NT2/D1 (cell line): ENCODE measurements around the gene AKAP13.

Experiments
- YY1 ChIP-seq: IDR thresholded peaks from 2 replicates; pipeline ENCODE4 v1.6.1; 2011; ENCODE audit not compliant: insufficient read length, insufficient read depth
- ZNF274 ChIP-seq: IDR thresholded peaks from 2 replicates; pipeline ENCODE4 v1.6.1; 2011; ENCODE audit warnings: mild to moderate bottlenecking, low read depth, low read length

GRCh38 chr15:85406916-85407315 is 26.5 kb downstream of the AKAP13 start:
- TF ChIP-seq ZNF274, result no peak
- no peak for TF ChIP-seq YY1
